Measurements from ENCODE around the gene CMTR1. TPM values are rescaled to one million over a fixed set of nuclear protein-coding genes. Genes with fewer than 3 reads are reported as not detected.

The CMTR1 gene
- total RNA-seq, 2 experiments from 2014 or later: 32.3 to 42.8 TPM

GRCh38 chr6:37489697-37490336, 56.8 kb downstream of the CMTR1 start:
- H3K4me1 ChIP-seq (ENCODE audit: insufficient read depth, low read length, poor library complexity, severe bottlenecking): no peaks in the 10 kb centered on the region
- ChIA-PET POLR2A (interaction anchor here (0.5 kb wide), 1 partner anchor 14 kb away, joined by 4 read pairs; no protein-coding TSS in a partner anchor), CTCF (ENCODE audit: unreplicated experiment) (no interaction called here)
- H3K36me3 ChIP-seq (ENCODE audit: insufficient read depth, low read length): peaks cover 3% of the 10 kb centered on the region; the same call in 1 of the 2 replicates
- TF ChIP-seq, protein P1, sequence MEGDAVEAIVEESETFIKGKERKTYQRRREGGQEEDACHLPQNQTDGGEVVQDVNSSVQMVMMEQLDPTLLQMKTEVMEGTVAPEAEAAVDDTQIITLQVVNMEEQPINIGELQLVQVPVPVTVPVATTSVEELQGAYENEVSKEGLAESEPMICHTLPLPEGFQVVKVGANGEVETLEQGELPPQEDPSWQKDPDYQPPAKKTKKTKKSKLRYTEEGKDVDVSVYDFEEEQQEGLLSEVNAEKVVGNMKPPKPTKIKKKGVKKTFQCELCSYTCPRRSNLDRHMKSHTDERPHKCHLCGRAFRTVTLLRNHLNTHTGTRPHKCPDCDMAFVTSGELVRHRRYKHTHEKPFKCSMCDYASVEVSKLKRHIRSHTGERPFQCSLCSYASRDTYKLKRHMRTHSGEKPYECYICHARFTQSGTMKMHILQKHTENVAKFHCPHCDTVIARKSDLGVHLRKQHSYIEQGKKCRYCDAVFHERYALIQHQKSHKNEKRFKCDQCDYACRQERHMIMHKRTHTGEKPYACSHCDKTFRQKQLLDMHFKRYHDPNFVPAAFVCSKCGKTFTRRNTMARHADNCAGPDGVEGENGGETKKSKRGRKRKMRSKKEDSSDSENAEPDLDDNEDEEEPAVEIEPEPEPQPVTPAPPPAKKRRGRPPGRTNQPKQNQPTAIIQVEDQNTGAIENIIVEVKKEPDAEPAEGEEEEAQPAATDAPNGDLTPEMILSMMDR (conservative IDR thresholded peaks at IDR 0.05; ENCODE audit: low read length): peak; percentile 63
- TF ChIP-seq EZH2phosphoT487 (IDR thresholded peaks at IDR 0.05; ENCODE audit: borderline replicate concordance, low read depth, low read length): no peak
- no peak overlapping the region for H2AFZ ChIP-seq (ENCODE audit: low read length)
- H3K79me2 ChIP-seq (ENCODE audit: insufficient read depth, low read depth, low read length): no peaks in the 10 kb centered on the region
- no peak overlapping the region for H3K4me2 ChIP-seq (ENCODE audit: low read length)
- no peaks in the 10 kb centered on the region for H3K9me2 ChIP-seq (ENCODE audit: insufficient read depth, low read length)
- peak; percentile 30 for DNase-seq (ENCODE audit: low spot score)
- BruUV-seq (replicated peaks): no TSS peak
- H3K4me3 ChIP-seq (ENCODE audit: low read depth, low read length, poor library complexity, severe bottlenecking): no peak overlapping the region
- intact Hi-C loops (cut with micrococcal nuclease; ENCODE audit: unreplicated experiment): no loop called here
- H3K27ac ChIP-seq (ENCODE audit: low read depth, low read length, poor library complexity, severe bottlenecking): no peak overlapping the region
- H3K9me3 ChIP-seq (ENCODE audit: low read length): no peaks in the 10 kb centered on the region
- no peaks in the 10 kb centered on the region; the same call in 1 of the 2 replicates for H4K20me1 ChIP-seq (ENCODE audit: insufficient read depth, low read length)

DNA sequence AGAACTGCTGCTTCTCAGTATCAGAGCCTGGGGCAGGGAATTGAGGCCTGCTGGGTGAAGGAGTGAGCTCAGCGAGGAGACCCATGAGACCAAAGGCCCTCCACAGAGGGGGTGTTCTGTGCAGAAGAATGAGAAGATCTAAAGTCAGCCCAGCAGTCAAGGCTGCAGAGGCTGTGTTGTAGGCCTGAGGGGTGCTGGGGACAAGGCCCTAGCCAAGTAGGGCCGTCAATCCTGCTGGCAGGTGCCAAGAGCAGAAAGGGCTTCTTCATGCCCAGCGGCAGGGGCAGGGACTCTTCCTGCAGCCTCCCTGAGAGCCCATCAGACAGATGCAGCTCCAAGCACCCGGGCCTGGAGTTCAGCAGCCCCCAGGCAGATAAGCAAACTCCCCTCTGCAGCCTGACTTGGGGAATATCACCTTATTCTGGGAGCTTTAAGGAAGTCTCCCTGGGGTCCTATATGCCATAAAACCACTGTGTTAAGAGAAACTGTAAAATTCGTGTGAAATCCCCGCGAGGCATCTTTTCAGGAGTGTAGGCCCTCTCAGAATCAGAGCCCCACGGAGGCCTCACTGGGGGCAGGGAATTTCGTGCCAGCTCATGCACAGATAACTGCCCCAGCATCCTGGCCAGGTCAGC, 57.6 kb downstream of the CMTR1 start:
- H4K20me1 ChIP-seq (ENCODE audit: insufficient read depth, low read length): no peaks in the 10 kb centered on the region; the same call in 1 of the 2 replicates
- H3K79me2 ChIP-seq (ENCODE audit: insufficient read depth, low read depth, low read length): no peaks in the 10 kb centered on the region
- CTCF ChIA-PET (ENCODE audit: unreplicated experiment): no interaction called here
- no peak overlapping the region for H3K4me3 ChIP-seq (ENCODE audit: low read depth, low read length, poor library complexity, severe bottlenecking)
- intact Hi-C loops (cut with micrococcal nuclease; ENCODE audit: unreplicated experiment): no loop called here
- no peak for TF ChIP-seq EZH2phosphoT487 (IDR thresholded peaks at IDR 0.05; ENCODE audit: borderline replicate concordance, low read depth, low read length)
- TF ChIP-seq, protein P1 (conservative IDR thresholded peaks at IDR 0.05; ENCODE audit: low read length): no peak
- peaks cover 3% of the 10 kb centered on the region; the same call in 1 of the 2 replicates for H3K36me3 ChIP-seq (ENCODE audit: insufficient read depth, low read length)
- no peak overlapping the region for H2AFZ ChIP-seq (ENCODE audit: low read length)
- BruUV-seq (replicated peaks): no TSS peak
- no peak overlapping the region for H3K27ac ChIP-seq (ENCODE audit: low read depth, low read length, poor library complexity, severe bottlenecking)
- H3K9me2 ChIP-seq (ENCODE audit: insufficient read depth, low read length): no peaks in the 10 kb centered on the region
- no peak overlapping the region for H3K4me2 ChIP-seq (ENCODE audit: low read length)
- POLR2A ChIA-PET: interaction anchor here (1.6 kb wide), 1 partner anchor 30 kb away, joined by 5 read pairs; no protein-coding TSS in a partner anchor
- no peaks in the 10 kb centered on the region for H3K4me1 ChIP-seq (ENCODE audit: insufficient read depth, low read length, poor library complexity, severe bottlenecking)
- no peak for DNase-seq (ENCODE audit: low spot score)
- no peaks in the 10 kb centered on the region for H3K9me3 ChIP-seq (ENCODE audit: low read length)
